WTC11 (cell line): Measurements from ENCODE around the gene KCNIP4. TPM values are rescaled to one million over a fixed set of nuclear protein-coding genes. Genes with fewer than 3 reads are reported as not detected.

Source experiments
- ATAC-seq: fragments of 200-7000 bp; cut with Tn5 transposase; 2 replicates; pipeline ENCODE4 v1.10.0; 2021; ENCODE audit warnings: mild to moderate bottlenecking, moderate library complexity
- CTCF ChIA-PET: fragments of 300-600 bp; sonication (Branson Sonifier 250); formaldehyde crosslinking; loops from one replicate; lab custom pipeline; 2021; ENCODE audit warnings: antibody characterized with exemption; lab: Charles Lee
- POLR2A ChIA-PET: fragments of 350-600 bp; sonication (Branson Sonifier 250); formaldehyde crosslinking; loops from one replicate; lab custom pipeline; 2021; ENCODE audit warnings: antibody characterized with exemption; lab: Charles Lee
- DNase-seq: peaks from one replicate; pipeline ENCODE4 v3.0.0; 2021; ENCODE audit warnings: low spot score
- H3K27ac Mint-ChIP-seq: 2 replicates; pipeline ENCODE4 v1.8.0; 2021; ENCODE audit warnings: mixed read lengths
- H3K27me3 Mint-ChIP-seq: 2 replicates; pipeline ENCODE4 v1.8.0; 2021; ENCODE audit warnings: low read depth, mild to moderate bottlenecking, moderate library complexity, mixed read lengths
- H3K36me3 Mint-ChIP-seq: 2 replicates; pipeline ENCODE4 v1.8.0; 2021; ENCODE audit warnings: mixed read lengths
- H3K4me1 Mint-ChIP-seq: 2 replicates; pipeline ENCODE4 v1.8.0; 2022; ENCODE audit warnings: mixed read lengths
- H3K4me3 Mint-ChIP-seq: 2 replicates; pipeline ENCODE4 v1.8.0; 2021; ENCODE audit warnings: mild to moderate bottlenecking, moderate library complexity, mixed read lengths
- H3K9me3 Mint-ChIP-seq: 2 replicates; pipeline ENCODE4 v1.8.0; 2021; ENCODE audit warnings: mixed read lengths
- CREB1 ChIP-seq: sonication (generic); formaldehyde crosslinking; IDR thresholded peaks from 2 replicates; pipeline ENCODE4 v1.8.0; 2023; ENCODE audit warnings: mild to moderate bottlenecking, missing genetic modification reagents
- E2F5 ChIP-seq: sonication (generic); formaldehyde crosslinking; IDR thresholded peaks from 2 replicates; pipeline ENCODE4 v1.8.1; 2022; ENCODE audit warnings: mild to moderate bottlenecking, moderate library complexity, missing genetic modification reagents
- ESRRA ChIP-seq: sonication (generic); formaldehyde crosslinking; IDR thresholded peaks from 2 replicates; pipeline ENCODE4 v1.8.1; 2022; ENCODE audit warnings: mild to moderate bottlenecking, missing genetic modification reagents, borderline replicate concordance
- FOXP4 ChIP-seq: sonication (generic); formaldehyde crosslinking; IDR thresholded peaks from 2 replicates; pipeline ENCODE4 v1.8.0; 2022; ENCODE audit warnings: mild to moderate bottlenecking, missing genetic modification reagents
- HMGA2 ChIP-seq: fragments of 250-450 bp; sonication (Bioruptor Pico); IDR thresholded peaks from 2 replicates; pipeline ENCODE4 v1.4.0; 2021; ENCODE audit warnings: mild to moderate bottlenecking, moderate library complexity
- IRF1 ChIP-seq: sonication (generic); formaldehyde crosslinking; IDR thresholded peaks from 2 replicates; pipeline ENCODE4 v1.8.0; 2023; ENCODE audit warnings: missing genetic modification reagents
- IRF2 ChIP-seq: sonication (generic); formaldehyde crosslinking; IDR thresholded peaks from 2 replicates; pipeline ENCODE4 v1.8.0; 2022; ENCODE audit warnings: low read depth, missing genetic modification reagents, borderline replicate concordance
- KAT7 ChIP-seq: sonication (generic); formaldehyde crosslinking; IDR thresholded peaks from 2 replicates; pipeline ENCODE4 v1.8.1; 2023; ENCODE audit warnings: missing genetic modification reagents, mild to moderate bottlenecking, borderline replicate concordance
- MLX ChIP-seq: sonication (generic); formaldehyde crosslinking; IDR thresholded peaks from 2 replicates; pipeline ENCODE4 v1.8.1; 2023; ENCODE audit warnings: mild to moderate bottlenecking, missing genetic modification reagents, moderate library complexity
- NR1H2 ChIP-seq: sonication (generic); formaldehyde crosslinking; IDR thresholded peaks from 2 replicates; pipeline ENCODE4 v1.9.0; 2021; ENCODE audit warnings: mild to moderate bottlenecking, moderate library complexity, missing genetic modification reagents
- PRRX2 ChIP-seq: fragments of 250-450 bp; sonication (Bioruptor Pico); IDR thresholded peaks from 2 replicates; pipeline ENCODE4 v1.8.0; 2021; ENCODE audit warnings: mild to moderate bottlenecking
- RORB ChIP-seq: fragments of 250-450 bp; sonication (Bioruptor Pico); IDR thresholded peaks from 2 replicates; pipeline ENCODE4 v1.9.0; 2021; ENCODE audit warnings: mild to moderate bottlenecking
- TP53 ChIP-seq: sonication (generic); formaldehyde crosslinking; IDR thresholded peaks from 2 replicates; pipeline ENCODE4 v1.8.1; 2023; ENCODE audit warnings: mild to moderate bottlenecking, missing genetic modification reagents
- ZBTB21 ChIP-seq: sonication (generic); formaldehyde crosslinking; IDR thresholded peaks from 2 replicates; pipeline ENCODE4 v1.8.1; 2023; ENCODE audit warnings: mild to moderate bottlenecking, missing genetic modification reagents, borderline replicate concordance
- ZNF232 ChIP-seq: sonication (generic); formaldehyde crosslinking; IDR thresholded peaks from 2 replicates; pipeline ENCODE4 v1.8.0; 2022; ENCODE audit warnings: mild to moderate bottlenecking, missing genetic modification reagents
- ZNF281 ChIP-seq: sonication (generic); formaldehyde crosslinking; IDR thresholded peaks from 2 replicates; pipeline ENCODE4 v1.8.0; 2023; ENCODE audit warnings: mild to moderate bottlenecking, missing genetic modification reagents
- ZNF317 ChIP-seq: sonication (generic); formaldehyde crosslinking; IDR thresholded peaks from 2 replicates; pipeline ENCODE4 v1.8.1; 2023; ENCODE audit warnings: low read depth, mild to moderate bottlenecking, moderate library complexity, missing genetic modification reagents, borderline replicate concordance
- ZNF532 ChIP-seq: fragments of 250-450 bp; sonication (Bioruptor Pico); IDR thresholded peaks from 2 replicates; pipeline ENCODE4 v1.9.0; 2021; ENCODE audit warnings: mild to moderate bottlenecking, borderline replicate concordance
- ZNF671 ChIP-seq: fragments of 250-450 bp; sonication (Bioruptor Pico); IDR thresholded peaks from 2 replicates; pipeline ENCODE4 v1.8.0; 2021; ENCODE audit warnings: mild to moderate bottlenecking
- ZSCAN18 ChIP-seq: fragments of 250-450 bp; sonication (Bioruptor Pico); IDR thresholded peaks from 2 replicates; pipeline ENCODE4 v2.1.2; 2022; ENCODE audit warnings: mild to moderate bottlenecking, moderate library complexity
- total RNA-seq: library from RNA; stranded (reverse); gene quantifications from 3 replicates; pipeline ENCODE4 v1.2.3, GENCODE V29; 2021

The KCNIP4 gene
- total RNA-seq, 1 experiment from 2014 or later = not detected

GRCh38 chr4:20870436-20870835, 1078.1 kb downstream of the KCNIP4 start:
- H3K27ac Mint-ChIP-seq = no peak overlapping the region
- CTCF ChIA-PET = no interaction called here
- H3K4me3 Mint-ChIP-seq = no peak overlapping the region
- H3K9me3 Mint-ChIP-seq = peaks cover 5% of the 10 kb centered on the region; the same call in 1 of the 2 replicates
- no peak for DNase-seq
- no peak for ATAC-seq
- no peaks in the 10 kb centered on the region for H3K36me3 Mint-ChIP-seq
- POLR2A ChIA-PET = no interaction called here
- no peaks in the 10 kb centered on the region for H3K27me3 Mint-ChIP-seq
- TF ChIP-seq ZNF317 (CRISPR knock-in tag) = no peak
- no peak for TF ChIP-seq ZNF671 (CRISPR knock-in tag)
- no peak for TF ChIP-seq NR1H2
- no peak for TF ChIP-seq ZNF232 (CRISPR knock-in tag)
- no peak for TF ChIP-seq CREB1 (CRISPR knock-in tag)
- TF ChIP-seq ZSCAN18 (CRISPR knock-in tag) = no peak
- no peak for TF ChIP-seq ZBTB21 (CRISPR knock-in tag)
- TF ChIP-seq E2F5 (CRISPR knock-in tag) = no peak
- no peak for TF ChIP-seq TP53 (CRISPR knock-in tag)
- TF ChIP-seq ESRRA (CRISPR knock-in tag) = no peak
- TF ChIP-seq KAT7 = no peak
- no peak for TF ChIP-seq ZNF532
- no peak for TF ChIP-seq FOXP4 (CRISPR knock-in tag)
- no peak for TF ChIP-seq PRRX2 (CRISPR knock-in tag)
- peaks cover 8% of the 10 kb centered on the region for H3K4me1 Mint-ChIP-seq

GRCh38 chr4:20868108-20868507, 1080.5 kb downstream of the KCNIP4 start:
- H3K4me3 Mint-ChIP-seq = no peak overlapping the region
- no peaks in the 10 kb centered on the region for H3K36me3 Mint-ChIP-seq
- DNase-seq (no peak), ATAC-seq (no peak)
- no peaks in the 10 kb centered on the region for H3K27me3 Mint-ChIP-seq
- ChIA-PET POLR2A (no interaction called here), CTCF (no interaction called here)
- H3K4me1 Mint-ChIP-seq = peaks cover 8% of the 10 kb centered on the region
- H3K9me3 Mint-ChIP-seq = peaks cover 10% of the 10 kb centered on the region
- H3K27ac Mint-ChIP-seq = no peak overlapping the region
- TF ChIP-seq IRF1 = no peak
- no peak for TF ChIP-seq RORB
- TF ChIP-seq MLX (CRISPR knock-in tag) = no peak
- TF ChIP-seq IRF2 (CRISPR knock-in tag) = no peak
- TF ChIP-seq HMGA2 (CRISPR knock-in tag) = no peak
- TF ChIP-seq ZNF281 (CRISPR knock-in tag) = no peak
- no peak for TF ChIP-seq FOXP4 (CRISPR knock-in tag)
- TF ChIP-seq, all 79 proteins: peak for 0
